ENCODE measurements around the gene PTPRN2. TPM values are rescaled to one million over a fixed set of nuclear protein-coding genes. Genes with fewer than 3 reads are reported as not detected.

The PTPRN2 gene
- total and polyA plus RNA-seq, 2 donors (not counting 3 experiments of a cell fraction or from before 2014, with no cell fraction given), result 0.62 to 0.88 TPM

DNA sequence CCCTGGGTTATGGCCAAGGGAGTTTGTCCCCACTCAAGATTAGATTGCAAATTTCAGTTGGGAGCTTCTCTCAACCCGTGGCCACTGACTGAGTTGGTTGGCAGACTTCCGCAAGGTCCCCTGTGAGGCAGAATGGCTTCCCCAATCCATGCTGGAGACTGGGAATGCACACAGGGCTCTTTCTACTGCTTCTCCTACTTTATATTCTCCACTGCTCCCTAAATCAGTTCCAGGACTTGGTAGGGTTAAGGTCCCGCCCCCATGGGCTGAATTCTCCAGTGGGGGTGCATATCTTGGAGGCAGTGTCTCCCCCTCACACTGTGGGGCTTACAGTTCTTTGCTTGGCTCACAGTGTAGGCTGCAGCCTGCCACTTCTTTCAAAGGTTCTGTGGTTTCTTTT lies 404.2 kb downstream of the PTPRN2 start:
- Histone ChIP-seq H3K4me3 (replicated peaks in 1 of 3; ENCODE audit: insufficient read depth in 1 of 3, low read depth in 1 of 3, low read length in 3 of 3) (no peak overlapping the region), H3K27me3 (ENCODE audit: control insufficient read depth in 2 of 2, insufficient read depth in 2 of 2, low read length in 2 of 2) (no peaks in the 10 kb centered on the region), H3K9ac (replicated peaks; ENCODE audit: extremely low read depth, insufficient read depth, low read length) (no peak overlapping the region), H3K79me2 (ENCODE audit: control insufficient read depth, insufficient read depth, low read length) (no peaks in the 10 kb centered on the region), H3K27ac (ENCODE audit: insufficient read depth, low read depth, low read length) (no peak overlapping the region), H4K20me1 (replicated peaks; ENCODE audit: control insufficient read depth, extremely low read depth, insufficient read depth, low read length) (no peaks in the 10 kb centered on the region), H2AFZ (ENCODE audit: low read depth, low read length) (no peak overlapping the region), H3K9me1 (replicated peaks; ENCODE audit: control insufficient read depth, extremely low read depth, insufficient read depth, low read length) (no peaks in the 10 kb centered on the region), H3K4me2 (ENCODE audit: insufficient read depth, low read length) (no peak overlapping the region), H3K9me3 (replicated peaks; ENCODE audit: control insufficient read depth, insufficient read depth, low read length) (no peaks in the 10 kb centered on the region), H3K4me1 (ENCODE audit: control insufficient read depth, extremely low read depth, insufficient read depth, low read length) (no peaks in the 10 kb centered on the region), H3K36me3 (ENCODE audit: control insufficient read depth in 2 of 2, extremely low read depth in 1 of 2, insufficient read depth in 2 of 2, low read length in 2 of 2) (no peaks in the 10 kb centered on the region)
- no peak for DNase-seq (ENCODE audit: low read depth, low spot score)
- TF ChIP-seq POLR2AphosphoS5 (IDR thresholded peaks at IDR 0.05; ENCODE audit: insufficient read depth, low read depth, low read length) (no peak), MYC (IDR thresholded peaks at IDR 0.05; ENCODE audit: low read depth, low read length) (no peak), EZH2 (IDR thresholded peaks at IDR 0.05; ENCODE audit: borderline replicate concordance, low read depth, low read length, severe bottlenecking) (no peak), JUN (IDR thresholded peaks at IDR 0.05; ENCODE audit: borderline replicate concordance, insufficient read depth, insufficient read length, low read depth) (no peak), FOS (IDR thresholded peaks at IDR 0.05; ENCODE audit: borderline replicate concordance, insufficient read depth, low read length) (no peak), MAX (IDR thresholded peaks at IDR 0.05; ENCODE audit: insufficient read depth, insufficient read length) (no peak), POLR2A (IDR thresholded peaks at IDR 0.05; ENCODE audit: low read depth, low read length) (no peak), GATA2 (IDR thresholded peaks at IDR 0.05; ENCODE audit: insufficient read depth, insufficient read length, low read depth, low read length) (no peak), CTCF (IDR thresholded peaks at IDR 0.05; ENCODE audit: extremely low read depth in 1 of 2, insufficient read depth in 1 of 2, low read depth in 1 of 2, low read length in 2 of 2) (no peak)
- CTCF ChIA-PET, result no interaction called here
- POLR2A ChIA-PET, result no interaction called here
- dilution Hi-C loops (cut with MboI; ENCODE audit: extremely low pct_ligation_motif_present, low sequenced_read_pairs) (no loop called here), intact Hi-C loops (cut with micrococcal nuclease) (no loop called here)
- FAIRE-seq, result no peak
- no TSS peak for BruUV-seq (replicated peaks)

Data from endothelial cell of umbilical vein (primary cell).